ENCODE data around the gene FAM184A. TPM values are rescaled to one million over a fixed set of nuclear protein-coding genes. Genes with fewer than 3 reads are reported as not detected.

FAM184A gene
- total and polyA plus RNA-seq, 10 of the 15 experiments (the other 5 are each of a cell fraction or from before 2014, with no cell fraction given): 0.15 to 0.23 TPM; not detected in 8

DNA sequence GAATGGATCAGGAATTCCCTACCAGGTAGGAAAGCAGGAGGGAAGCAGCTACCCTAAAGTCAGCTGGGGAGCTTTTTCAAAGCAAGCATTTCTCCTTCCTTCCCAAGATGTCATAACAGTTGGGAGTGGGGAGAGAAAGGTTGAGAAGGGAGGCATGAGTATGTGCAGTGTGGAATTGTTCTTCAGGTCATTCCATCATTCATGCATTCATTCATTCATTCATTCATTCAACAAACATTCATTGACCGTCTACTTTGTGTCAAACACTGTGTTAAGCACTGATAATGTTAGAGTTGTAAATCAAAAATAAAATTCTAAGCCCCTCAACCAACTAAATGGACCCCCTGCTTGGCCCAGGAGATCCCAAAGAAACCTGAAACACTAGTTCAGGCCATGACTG lies 49.2 kb upstream of the FAM184A start:
- POLR2A ChIA-PET: no interaction called here
- RAD21 ChIA-PET (ENCODE audit: unreplicated experiment): no interaction called here
- CTCF ChIA-PET: no interaction called here

DNA sequence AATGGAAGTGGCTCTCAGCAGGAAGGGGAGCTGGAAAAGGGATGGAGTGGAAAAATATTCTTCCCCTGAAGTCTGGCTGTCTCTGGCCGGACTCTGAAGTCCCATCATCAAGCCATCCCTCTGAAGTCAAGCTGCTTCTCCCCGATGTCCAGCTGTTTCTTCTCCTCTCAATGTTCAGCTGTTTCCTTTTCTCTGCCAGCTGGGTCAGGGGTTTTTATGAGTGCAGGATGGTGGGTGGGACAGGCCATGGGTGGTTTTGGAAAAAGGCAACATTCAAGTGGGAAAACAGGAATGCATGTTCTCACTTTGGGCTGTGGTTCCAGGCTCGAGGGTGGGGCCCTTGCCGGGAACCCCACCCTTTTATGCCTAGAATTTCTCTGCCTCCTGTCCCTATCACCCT lies 48.4 kb upstream of the FAM184A start:
- 18% methylated on average over 4 of the region's 4 CpGs for WGBS (ENCODE audit: insufficient coverage, insufficient replicate concordance, low lambda C conversion rate, missing lambda C conversion rate)
- no peak for FAIRE-seq
- no TSS peak for BruUV-seq (replicated peaks)
- Histone ChIP-seq H3K36me3 (ENCODE audit: control insufficient read depth in 2 of 2, insufficient read depth in 2 of 2, low read length in 1 of 2) (no peaks in the 10 kb centered on the region), H3K79me2 (ENCODE audit: control insufficient read depth, insufficient read depth, low read length) (no peaks in the 10 kb centered on the region), H3K27me3 (replicated peaks in 1 of 2; ENCODE audit: control insufficient read depth in 2 of 2, insufficient read depth in 2 of 2, low read length in 1 of 2) (no peaks in the 10 kb centered on the region), H3K9me3 (replicated peaks; ENCODE audit: control insufficient read depth, insufficient read depth, low read length) (no peaks in the 10 kb centered on the region), H3K27ac (ENCODE audit: control insufficient read depth, insufficient read depth) (no peak overlapping the region), H3K4me3 (no peak overlapping the region), H3K4me1 (ENCODE audit: control insufficient read depth, insufficient read depth, low read length) (no peaks in the 10 kb centered on the region), H3K4me2 (ENCODE audit: control insufficient read depth, insufficient read depth) (no peak overlapping the region), H2AFZ (ENCODE audit: control insufficient read depth, low read depth, low read length) (no peak overlapping the region), H3K9ac (ENCODE audit: control insufficient read depth, insufficient read depth, low read length) (no peak overlapping the region), H4K20me1 (ENCODE audit: control insufficient read depth, insufficient read depth) (no peaks in the 10 kb centered on the region)
- intact Hi-C loops (cut with micrococcal nuclease; ENCODE audit: unreplicated experiment): no loop called here
- RAD21 ChIA-PET (ENCODE audit: unreplicated experiment): interaction anchor here (1.8 kb wide), 1 partner anchor 216 kb away, joined by 8 read pairs; no protein-coding TSS in a partner anchor
- in situ Hi-C loops (cut with MboI): no loop called here
- TF ChIP-seq NFYA (IDR thresholded peaks at IDR 0.05; ENCODE audit: borderline replicate concordance, low read depth, low read length): no peak
- TF ChIP-seq PKNOX1 (IDR thresholded peaks at IDR 0.05): no peak
- TF ChIP-seq, protein P1, sequence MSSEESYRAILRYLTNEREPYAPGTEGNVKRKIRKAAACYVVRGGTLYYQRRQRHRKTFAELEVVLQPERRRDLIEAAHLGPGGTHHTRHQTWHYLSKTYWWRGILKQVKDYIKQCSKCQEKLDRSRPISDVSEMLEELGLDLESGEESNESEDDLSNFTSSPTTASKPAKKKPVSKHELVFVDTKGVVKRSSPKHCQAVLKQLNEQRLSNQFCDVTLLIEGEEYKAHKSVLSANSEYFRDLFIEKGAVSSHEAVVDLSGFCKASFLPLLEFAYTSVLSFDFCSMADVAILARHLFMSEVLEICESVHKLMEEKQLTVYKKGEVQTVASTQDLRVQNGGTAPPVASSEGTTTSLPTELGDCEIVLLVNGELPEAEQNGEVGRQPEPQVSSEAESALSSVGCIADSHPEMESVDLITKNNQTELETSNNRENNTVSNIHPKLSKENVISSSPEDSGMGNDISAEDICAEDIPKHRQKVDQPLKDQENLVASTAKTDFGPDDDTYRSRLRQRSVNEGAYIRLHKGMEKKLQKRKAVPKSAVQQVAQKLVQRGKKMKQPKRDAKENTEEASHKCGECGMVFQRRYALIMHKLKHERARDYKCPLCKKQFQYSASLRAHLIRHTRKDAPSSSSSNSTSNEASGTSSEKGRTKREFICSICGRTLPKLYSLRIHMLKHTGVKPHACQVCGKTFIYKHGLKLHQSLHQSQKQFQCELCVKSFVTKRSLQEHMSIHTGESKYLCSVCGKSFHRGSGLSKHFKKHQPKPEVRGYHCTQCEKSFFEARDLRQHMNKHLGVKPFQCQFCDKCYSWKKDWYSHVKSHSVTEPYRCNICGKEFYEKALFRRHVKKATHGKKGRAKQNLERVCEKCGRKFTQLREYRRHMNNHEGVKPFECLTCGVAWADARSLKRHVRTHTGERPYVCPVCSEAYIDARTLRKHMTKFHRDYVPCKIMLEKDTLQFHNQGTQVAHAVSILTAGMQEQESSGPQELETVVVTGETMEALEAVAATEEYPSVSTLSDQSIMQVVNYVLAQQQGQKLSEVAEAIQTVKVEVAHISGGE (CRISPR knock-in tag; IDR thresholded peaks at IDR 0.05): no peak
- POLR2A ChIA-PET: no interaction called here
- SMC1A ChIA-PET (ENCODE audit: uncharacterized antibody, unreplicated experiment): interaction anchor here (1.0 to 1.9 kb wide), 4 partner anchors 11 to 837 kb away, joined by 3 to 5 read pairs (median 3); no protein-coding TSS in a partner anchor
- CTCF ChIA-PET: interaction anchor here (0.6 to 2.2 kb wide), 2 partner anchors 220 to 687 kb away, joined by 3 to 5 read pairs; no protein-coding TSS in a partner anchor
- no peak for ATAC-seq
- DNase-seq (ENCODE audit: low read depth, low spot score): no peak

More for the DNA sequence above, 49.2 kb upstream of the FAM184A start:
- in situ Hi-C loops (cut with MboI): no loop called here
- no peak overlapping the region for H3K4me3 ChIP-seq
- H4K20me1 ChIP-seq (ENCODE audit: control insufficient read depth, insufficient read depth): no peaks in the 10 kb centered on the region
- no peaks in the 10 kb centered on the region for H3K36me3 ChIP-seq (ENCODE audit: control insufficient read depth in 2 of 2, insufficient read depth in 2 of 2, low read length in 1 of 2)
- BruUV-seq (replicated peaks): no TSS peak
- intact Hi-C loops (cut with micrococcal nuclease; ENCODE audit: unreplicated experiment): no loop called here
- no peaks in the 10 kb centered on the region for H3K27me3 ChIP-seq (replicated peaks in 1 of 2; ENCODE audit: control insufficient read depth in 2 of 2, insufficient read depth in 2 of 2, low read length in 1 of 2)
- no peaks in the 10 kb centered on the region for H3K79me2 ChIP-seq (ENCODE audit: control insufficient read depth, insufficient read depth, low read length)
- H3K4me1 ChIP-seq (ENCODE audit: control insufficient read depth, insufficient read depth, low read length): no peaks in the 10 kb centered on the region
- H3K4me2 ChIP-seq (ENCODE audit: control insufficient read depth, insufficient read depth): no peak overlapping the region
- DNase-seq (ENCODE audit: low read depth, low spot score) (no peak), FAIRE-seq (no peak), ATAC-seq (no peak)
- 94% methylated on average over 1 of the region's 1 CpG for WGBS (ENCODE audit: insufficient coverage, insufficient replicate concordance, low lambda C conversion rate, missing lambda C conversion rate)
- no peak overlapping the region for H3K9ac ChIP-seq (ENCODE audit: control insufficient read depth, insufficient read depth, low read length)
- no peaks in the 10 kb centered on the region for H3K9me3 ChIP-seq (replicated peaks; ENCODE audit: control insufficient read depth, insufficient read depth, low read length)
- H3K27ac ChIP-seq (ENCODE audit: control insufficient read depth, insufficient read depth): no peak overlapping the region
- TF ChIP-seq CBX3 (IDR thresholded peaks at IDR 0.05; ENCODE audit: borderline replicate concordance, low read depth) (no peak), HDAC2 (IDR thresholded peaks at IDR 0.05) (no peak), TCF7 (IDR thresholded peaks at IDR 0.05; ENCODE audit: borderline replicate concordance) (no peak), STAT3 (IDR thresholded peaks at IDR 0.05; ENCODE audit: low read depth, low read length) (no peak), IKZF1 (conservative IDR thresholded peaks at IDR 0.05) (no peak), EED (IDR thresholded peaks at IDR 0.05; ENCODE audit: low read depth) (no peak), NFYB (IDR thresholded peaks at IDR 0.05; ENCODE audit: insufficient read depth, low read depth, low read length) (no peak), TARDBP (IDR thresholded peaks at IDR 0.05; ENCODE audit: borderline replicate concordance) (no peak), GATAD2B (conservative IDR thresholded peaks at IDR 0.05; ENCODE audit: low read depth) (no peak), RUNX3 (IDR thresholded peaks at IDR 0.05; ENCODE audit: low read length) (no peak)
- TF ChIP-seq, protein P2, sequence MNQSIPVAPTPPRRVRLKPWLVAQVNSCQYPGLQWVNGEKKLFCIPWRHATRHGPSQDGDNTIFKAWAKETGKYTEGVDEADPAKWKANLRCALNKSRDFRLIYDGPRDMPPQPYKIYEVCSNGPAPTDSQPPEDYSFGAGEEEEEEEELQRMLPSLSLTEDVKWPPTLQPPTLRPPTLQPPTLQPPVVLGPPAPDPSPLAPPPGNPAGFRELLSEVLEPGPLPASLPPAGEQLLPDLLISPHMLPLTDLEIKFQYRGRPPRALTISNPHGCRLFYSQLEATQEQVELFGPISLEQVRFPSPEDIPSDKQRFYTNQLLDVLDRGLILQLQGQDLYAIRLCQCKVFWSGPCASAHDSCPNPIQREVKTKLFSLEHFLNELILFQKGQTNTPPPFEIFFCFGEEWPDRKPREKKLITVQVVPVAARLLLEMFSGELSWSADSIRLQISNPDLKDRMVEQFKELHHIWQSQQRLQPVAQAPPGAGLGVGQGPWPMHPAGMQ (IDR thresholded peaks at IDR 0.05; ENCODE audit: borderline replicate concordance): no peak
- SMC1A ChIA-PET (ENCODE audit: uncharacterized antibody, unreplicated experiment): no interaction called here
- no peak overlapping the region for H2AFZ ChIP-seq (ENCODE audit: control insufficient read depth, low read depth, low read length)

All from GM12878 (cell line).